GM10266 (cell line): ENCODE measurements around the gene PWWP2A.
"Not testable (repeated sequence)": the region's sequence is repeated elsewhere in the genome, so short reads cannot be mapped to it uniquely, and the experiment has no call there.

Source experiments
- DNase-seq: peaks from one replicate; pipeline ENCODE4 v3.0.0; 2012; ENCODE audit errors: extremely low spot score
- CTCF ChIP-seq: IDR thresholded peaks from 2 replicates; pipeline ENCODE4 v1.5.1; 2012; ENCODE audit warnings: mild to moderate bottlenecking, low read depth; ENCODE audit not compliant: control insufficient read depth, insufficient read depth; ENCODE audit errors: missing control alignments

PWWP2A gene

GRCh38 chr5:160162910-160163309 lies 43.7 kb upstream of the PWWP2A start:
- TF ChIP-seq CTCF = no peak
- DNase-seq = no peak

GRCh38 chr5:160161626-160162025 lies 42.4 kb upstream of the PWWP2A start:
- no peak for TF ChIP-seq CTCF
- DNase-seq = no peak

DNA sequence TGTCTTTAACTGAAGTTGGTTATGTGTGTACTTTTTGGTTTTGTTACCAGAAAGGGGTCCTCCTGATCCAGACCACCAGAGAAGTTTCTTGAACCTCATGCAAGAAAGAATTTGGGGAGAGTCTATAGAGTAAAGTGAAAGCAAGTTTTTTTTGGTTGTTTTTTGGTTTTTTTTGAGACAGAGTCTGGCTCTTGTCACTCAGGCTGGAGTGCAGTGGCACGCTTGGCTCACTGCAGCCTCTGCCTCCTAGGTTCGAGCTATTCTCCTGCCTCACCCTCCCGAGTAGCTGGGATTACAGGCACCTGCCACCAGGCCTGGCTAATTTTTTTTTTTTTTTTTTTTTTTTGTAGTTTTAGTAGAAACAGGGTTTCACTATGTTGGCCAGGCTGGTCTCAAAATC lies 41.6 kb upstream of the PWWP2A start:
- not testable (repeated sequence) for DNase-seq

DNA sequence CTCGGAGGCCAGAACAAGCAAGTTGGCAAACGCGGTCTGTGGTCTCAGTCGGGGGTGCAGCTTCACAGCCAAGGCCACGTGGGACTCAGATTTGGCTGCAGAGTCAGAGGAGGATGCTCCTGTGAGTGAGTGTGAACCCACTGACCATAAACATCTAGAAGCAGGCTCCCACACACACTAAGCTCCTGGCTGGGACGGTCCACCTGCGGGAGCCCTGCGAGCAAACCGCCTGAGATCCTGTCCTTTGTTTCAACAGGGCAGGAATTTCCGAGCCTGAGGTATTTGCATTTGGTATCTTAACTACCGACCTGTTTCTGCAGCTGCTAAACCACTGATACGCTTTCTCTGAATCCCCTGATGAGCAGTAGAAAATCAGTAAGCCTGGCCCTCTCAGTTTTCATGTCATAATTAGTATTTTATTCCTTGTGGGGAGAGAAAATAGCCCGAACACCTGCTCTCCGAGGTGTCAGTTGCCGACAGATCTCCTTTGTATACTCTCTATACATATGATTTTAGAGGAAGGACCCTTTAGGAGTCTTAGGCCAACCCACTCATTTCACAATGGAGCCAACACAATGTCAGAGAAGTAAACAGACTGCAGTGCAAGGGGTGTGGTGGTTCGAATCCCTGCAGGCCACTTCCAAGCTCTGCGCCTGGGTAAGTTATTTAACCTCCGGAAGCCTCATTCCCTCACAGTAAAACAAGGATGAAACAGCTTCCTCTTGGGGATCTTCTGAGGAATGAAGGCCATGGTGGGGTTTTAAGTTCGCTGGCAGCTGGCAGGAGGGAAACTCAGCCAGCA lies 40.9 kb upstream of the PWWP2A start:
- no peak for TF ChIP-seq CTCF
- DNase-seq = peak; percentile 32

DNA sequence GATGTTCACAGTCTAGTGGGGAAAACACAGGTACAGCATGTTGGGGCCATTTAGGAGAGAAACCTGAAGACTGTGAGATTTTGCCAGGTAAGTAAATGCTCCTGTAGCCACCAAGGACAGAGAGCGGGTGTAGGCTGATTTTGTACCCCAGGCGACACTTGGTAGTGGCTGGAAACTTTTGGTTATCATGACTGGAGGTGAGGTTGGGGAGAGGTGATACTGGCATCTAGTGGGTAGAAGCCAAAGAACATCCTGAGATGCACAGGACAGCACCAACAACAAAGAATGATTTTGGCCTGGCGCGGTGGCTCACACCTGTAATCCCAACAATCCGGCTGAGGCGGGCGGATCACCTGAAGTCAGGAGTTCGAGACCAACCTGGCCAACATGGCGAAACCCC lies 38.8 kb upstream of the PWWP2A start:
- peak; percentile 6 for TF ChIP-seq CTCF
- no peak for DNase-seq

DNA sequence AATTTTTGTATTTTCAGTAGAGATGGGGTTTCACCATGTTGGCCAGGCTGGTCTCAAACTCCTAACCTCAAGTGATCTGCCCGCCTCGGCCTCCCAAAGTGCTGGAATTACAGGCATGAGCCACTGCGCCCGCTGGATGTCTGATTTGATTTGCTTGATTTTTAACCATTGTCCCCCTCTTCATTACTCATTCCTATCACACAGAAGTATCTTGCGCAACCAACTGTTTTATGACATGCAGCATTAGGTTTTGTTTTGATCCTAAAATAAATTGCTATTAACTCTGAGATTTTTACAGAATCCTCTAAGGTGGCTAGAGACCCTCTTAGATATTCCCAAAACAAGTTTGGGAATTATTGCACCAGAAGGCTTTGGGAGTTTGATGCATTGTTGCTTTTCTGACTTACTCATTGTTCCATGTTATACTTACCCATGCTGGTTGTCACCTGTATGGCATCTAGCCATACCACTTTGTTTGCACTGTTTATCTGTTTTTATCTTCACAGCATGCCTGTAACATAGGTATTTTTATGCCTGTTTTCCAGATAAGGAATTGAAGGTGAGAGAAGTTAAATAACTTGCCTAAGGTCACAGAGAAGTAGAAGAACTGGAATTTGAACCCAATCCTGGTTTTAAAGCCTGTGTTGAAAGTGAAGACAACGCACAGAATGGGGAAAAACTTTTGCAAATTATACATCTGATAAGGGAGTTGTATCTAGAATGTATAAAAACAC lies 35.9 kb upstream of the PWWP2A start:
- no peak for DNase-seq
- no peak for TF ChIP-seq CTCF

- TF ChIP-seq CTCF = no peak
- DNase-seq = no peak
Observed at GRCh38 chr5:160152901-160153300, 33.7 kb upstream of the PWWP2A start.
